ENCODE results near the gene SSBP3.

Gene SSBP3

DNA sequence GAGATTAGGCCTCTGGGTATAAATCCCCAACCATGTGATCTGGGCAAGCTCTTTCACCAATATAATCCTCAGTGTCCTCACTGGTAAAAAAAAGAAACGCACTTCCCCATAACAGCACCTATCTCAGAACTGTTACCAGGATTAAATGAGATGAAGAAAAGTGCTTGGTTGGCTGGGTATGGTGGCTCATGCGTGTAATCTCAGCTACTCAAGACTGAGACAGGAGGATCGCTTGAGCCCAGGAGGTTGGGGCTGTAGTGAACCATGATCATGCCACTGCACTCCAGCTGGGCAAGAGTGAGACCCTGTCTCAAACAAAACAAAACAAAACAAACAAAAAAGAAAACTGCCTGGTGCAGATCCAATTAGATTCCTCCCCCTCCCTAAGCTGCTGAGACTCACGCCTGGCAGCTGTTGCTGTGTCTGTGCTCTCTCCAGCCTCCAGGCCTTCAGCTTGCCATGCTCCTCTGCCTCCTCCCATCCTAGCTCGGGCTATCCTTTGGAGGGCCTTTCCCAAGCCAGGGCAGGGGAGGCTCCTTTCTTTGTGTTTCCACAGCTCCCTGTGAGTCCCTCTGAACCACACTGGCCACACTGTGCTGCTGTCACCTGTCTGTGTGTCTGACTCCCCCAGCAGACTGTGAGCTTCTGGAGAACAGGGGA lies 225.4 kb downstream of the SSBP3 start:
- TF ChIP-seq, protein P1, sequence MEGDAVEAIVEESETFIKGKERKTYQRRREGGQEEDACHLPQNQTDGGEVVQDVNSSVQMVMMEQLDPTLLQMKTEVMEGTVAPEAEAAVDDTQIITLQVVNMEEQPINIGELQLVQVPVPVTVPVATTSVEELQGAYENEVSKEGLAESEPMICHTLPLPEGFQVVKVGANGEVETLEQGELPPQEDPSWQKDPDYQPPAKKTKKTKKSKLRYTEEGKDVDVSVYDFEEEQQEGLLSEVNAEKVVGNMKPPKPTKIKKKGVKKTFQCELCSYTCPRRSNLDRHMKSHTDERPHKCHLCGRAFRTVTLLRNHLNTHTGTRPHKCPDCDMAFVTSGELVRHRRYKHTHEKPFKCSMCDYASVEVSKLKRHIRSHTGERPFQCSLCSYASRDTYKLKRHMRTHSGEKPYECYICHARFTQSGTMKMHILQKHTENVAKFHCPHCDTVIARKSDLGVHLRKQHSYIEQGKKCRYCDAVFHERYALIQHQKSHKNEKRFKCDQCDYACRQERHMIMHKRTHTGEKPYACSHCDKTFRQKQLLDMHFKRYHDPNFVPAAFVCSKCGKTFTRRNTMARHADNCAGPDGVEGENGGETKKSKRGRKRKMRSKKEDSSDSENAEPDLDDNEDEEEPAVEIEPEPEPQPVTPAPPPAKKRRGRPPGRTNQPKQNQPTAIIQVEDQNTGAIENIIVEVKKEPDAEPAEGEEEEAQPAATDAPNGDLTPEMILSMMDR (IDR thresholded peaks at IDR 0.05; ENCODE audit: extremely low read depth, missing control alignments): no peak
- DNase-seq (ENCODE audit: low spot score): no peak

DNA sequence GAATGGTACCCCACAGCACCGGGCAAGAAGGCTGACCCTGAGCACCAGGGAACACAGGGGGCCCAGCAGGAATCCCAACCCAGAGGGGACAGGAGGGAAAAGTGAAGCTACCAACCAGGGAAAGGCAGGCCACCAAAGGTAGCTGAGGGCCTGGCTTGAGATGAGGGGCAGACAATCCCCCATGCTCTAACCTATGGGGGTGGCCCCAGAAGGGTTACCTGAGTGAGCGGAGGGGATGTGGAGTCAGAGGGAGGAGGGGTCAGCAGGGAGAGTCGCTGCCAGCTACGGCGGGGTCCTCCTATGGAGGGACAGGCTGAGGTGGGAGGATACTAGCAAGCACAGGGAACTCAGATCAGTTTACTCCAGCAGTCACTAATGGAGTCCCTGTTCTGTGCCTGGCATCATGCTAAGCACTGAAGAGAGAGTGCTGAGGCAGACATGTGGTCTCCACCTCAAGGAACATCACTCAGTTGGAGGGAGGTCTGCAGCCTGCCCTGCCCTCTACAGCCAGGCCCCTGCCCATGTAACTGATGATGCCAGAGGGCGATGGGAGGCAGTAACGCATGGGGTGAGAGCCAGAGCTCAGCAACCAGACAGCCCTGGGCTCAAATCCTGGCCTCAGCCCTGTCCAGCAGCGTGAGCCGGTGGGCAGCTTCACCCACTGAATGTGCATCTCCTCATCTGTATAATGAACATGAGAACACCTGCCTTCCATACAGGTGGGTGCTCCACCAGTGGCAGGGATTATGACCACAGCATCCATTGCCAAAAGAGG lies 227.7 kb downstream of the SSBP3 start:
- no peak for DNase-seq (ENCODE audit: low spot score)
- TF ChIP-seq, protein P1 (IDR thresholded peaks at IDR 0.05; ENCODE audit: extremely low read depth, missing control alignments): no peak

GRCh38 chr1:54177726-54178125 lies 228.5 kb downstream of the SSBP3 start:
- no peak for DNase-seq (ENCODE audit: low spot score)
- TF ChIP-seq, protein P1 (IDR thresholded peaks at IDR 0.05; ENCODE audit: extremely low read depth, missing control alignments): no peak

- no peak for DNase-seq (ENCODE audit: low spot score)
- TF ChIP-seq, protein P1 (IDR thresholded peaks at IDR 0.05; ENCODE audit: extremely low read depth, missing control alignments): no peak
These were observed 229.4 kb downstream of the SSBP3 start for GRCh38 chr1:54176621-54177327.
